AG04449 (cell line): ENCODE results near the gene SLC6A6.

ENCODE experiments used
- CTCF ChIA-PET: fragments of 350-600 bp; formaldehyde crosslinking; extraction: SDS; loops from one replicate; lab custom pipeline; 2021; ENCODE audit warnings: antibody characterized with exemption; lab: Yijun Ruan, JAX
- POLR2A ChIA-PET: fragments of 400-600, 350-600 bp; formaldehyde crosslinking; extraction: SDS; loops from one replicate; lab custom pipeline; 2020; ENCODE audit warnings: antibody characterized with exemption, inconsistent platforms; lab: Yijun Ruan, JAX
- DNase-seq: peaks from one replicate; pipeline ENCODE4 v3.0.0-alpha.2; 2010; ENCODE audit warnings: low read depth, low spot score
- H3K4me3 ChIP-seq: 2 replicates; pipeline ENCODE4 v1.5.1; 2011; ENCODE audit warnings: low read depth, mild to moderate bottlenecking, control low read depth, low read length
- TF ChIP-seq, protein P1 (sequence below): IDR thresholded peaks from one replicate; pipeline ENCODE4 v1.5.1; 2011; ENCODE audit warnings: mild to moderate bottlenecking, moderate library complexity, low read length, control low read depth, inconsistent platforms; ENCODE audit not compliant: insufficient read depth; ENCODE audit errors: missing control alignments

Gene SLC6A6

DNA sequence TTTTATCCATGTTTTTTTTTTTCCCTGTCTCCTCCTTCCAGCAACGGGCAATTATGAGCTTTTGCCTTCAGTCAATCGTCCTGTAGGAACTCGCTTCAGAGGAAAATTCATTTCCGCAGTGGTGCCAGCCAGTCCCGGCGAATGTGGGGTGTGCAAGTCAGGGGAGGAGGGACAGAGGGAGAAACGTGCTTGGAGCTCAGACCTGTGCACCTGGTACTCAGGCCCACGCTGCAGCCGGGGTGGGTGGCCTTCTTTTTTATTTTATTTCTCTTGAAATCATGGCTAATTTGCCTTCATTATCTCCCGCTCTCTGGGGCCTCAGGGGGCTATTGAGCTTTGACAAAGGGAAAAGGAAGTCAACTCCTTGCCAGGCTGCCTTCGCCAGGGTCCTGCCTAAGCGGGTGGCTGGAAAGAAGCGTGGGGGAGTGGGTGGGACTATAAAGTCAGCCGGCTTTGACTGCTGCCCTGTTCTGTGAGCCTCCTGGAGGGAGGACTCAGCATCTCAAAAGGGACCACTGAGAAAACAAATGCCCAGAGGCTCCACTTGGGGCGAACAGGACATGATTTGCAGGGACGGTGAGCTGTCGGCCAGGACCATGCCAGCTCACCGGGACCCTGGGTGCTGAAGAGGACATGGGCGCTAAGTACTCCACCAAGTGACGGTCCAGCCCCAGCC lies 132.2 kb downstream of the SLC6A6 start:
- TF ChIP-seq, protein P1, sequence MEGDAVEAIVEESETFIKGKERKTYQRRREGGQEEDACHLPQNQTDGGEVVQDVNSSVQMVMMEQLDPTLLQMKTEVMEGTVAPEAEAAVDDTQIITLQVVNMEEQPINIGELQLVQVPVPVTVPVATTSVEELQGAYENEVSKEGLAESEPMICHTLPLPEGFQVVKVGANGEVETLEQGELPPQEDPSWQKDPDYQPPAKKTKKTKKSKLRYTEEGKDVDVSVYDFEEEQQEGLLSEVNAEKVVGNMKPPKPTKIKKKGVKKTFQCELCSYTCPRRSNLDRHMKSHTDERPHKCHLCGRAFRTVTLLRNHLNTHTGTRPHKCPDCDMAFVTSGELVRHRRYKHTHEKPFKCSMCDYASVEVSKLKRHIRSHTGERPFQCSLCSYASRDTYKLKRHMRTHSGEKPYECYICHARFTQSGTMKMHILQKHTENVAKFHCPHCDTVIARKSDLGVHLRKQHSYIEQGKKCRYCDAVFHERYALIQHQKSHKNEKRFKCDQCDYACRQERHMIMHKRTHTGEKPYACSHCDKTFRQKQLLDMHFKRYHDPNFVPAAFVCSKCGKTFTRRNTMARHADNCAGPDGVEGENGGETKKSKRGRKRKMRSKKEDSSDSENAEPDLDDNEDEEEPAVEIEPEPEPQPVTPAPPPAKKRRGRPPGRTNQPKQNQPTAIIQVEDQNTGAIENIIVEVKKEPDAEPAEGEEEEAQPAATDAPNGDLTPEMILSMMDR: no peak
- no peak overlapping the region for H3K4me3 ChIP-seq
- CTCF ChIA-PET: interaction anchor here (0.9 to 2.1 kb wide), 7 partner anchors 11 to 331 kb away, joined by 3 to 9 read pairs (median 4); no protein-coding TSS in a partner anchor
- no peak for DNase-seq
- POLR2A ChIA-PET: interaction anchor here (0.6 kb wide), 1 partner anchor 356 kb away, joined by 4 read pairs; no protein-coding TSS in a partner anchor

DNA sequence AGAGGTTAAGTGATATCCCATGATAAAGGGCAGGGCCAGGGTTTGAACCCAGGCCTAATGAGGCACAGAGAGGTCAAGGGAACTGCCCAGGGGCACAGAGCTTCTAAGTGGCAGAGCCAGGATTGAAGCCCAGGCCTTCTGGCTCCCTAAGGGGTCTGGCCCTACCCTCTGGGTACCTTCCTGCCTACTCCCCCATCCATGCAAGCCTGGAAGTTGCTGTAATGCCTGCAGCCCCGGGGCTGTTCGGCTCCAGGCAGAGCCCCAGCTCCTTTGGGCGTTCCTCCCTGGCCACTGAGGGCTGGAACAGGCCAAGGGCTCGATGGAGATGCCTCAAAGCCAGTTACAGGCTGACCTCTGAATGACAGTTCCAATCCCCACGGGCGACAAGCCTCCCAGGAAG lies 133.2 kb downstream of the SLC6A6 start:
- H3K4me3 ChIP-seq: no peak overlapping the region
- TF ChIP-seq, protein P1: no peak
- POLR2A ChIA-PET: no interaction called here
- DNase-seq: no peak
- CTCF ChIA-PET: interaction anchor here (1.1 to 2.5 kb wide), 5 partner anchors 10 to 332 kb away, joined by 3 to 9 read pairs (median 4); no protein-coding TSS in a partner anchor

DNA sequence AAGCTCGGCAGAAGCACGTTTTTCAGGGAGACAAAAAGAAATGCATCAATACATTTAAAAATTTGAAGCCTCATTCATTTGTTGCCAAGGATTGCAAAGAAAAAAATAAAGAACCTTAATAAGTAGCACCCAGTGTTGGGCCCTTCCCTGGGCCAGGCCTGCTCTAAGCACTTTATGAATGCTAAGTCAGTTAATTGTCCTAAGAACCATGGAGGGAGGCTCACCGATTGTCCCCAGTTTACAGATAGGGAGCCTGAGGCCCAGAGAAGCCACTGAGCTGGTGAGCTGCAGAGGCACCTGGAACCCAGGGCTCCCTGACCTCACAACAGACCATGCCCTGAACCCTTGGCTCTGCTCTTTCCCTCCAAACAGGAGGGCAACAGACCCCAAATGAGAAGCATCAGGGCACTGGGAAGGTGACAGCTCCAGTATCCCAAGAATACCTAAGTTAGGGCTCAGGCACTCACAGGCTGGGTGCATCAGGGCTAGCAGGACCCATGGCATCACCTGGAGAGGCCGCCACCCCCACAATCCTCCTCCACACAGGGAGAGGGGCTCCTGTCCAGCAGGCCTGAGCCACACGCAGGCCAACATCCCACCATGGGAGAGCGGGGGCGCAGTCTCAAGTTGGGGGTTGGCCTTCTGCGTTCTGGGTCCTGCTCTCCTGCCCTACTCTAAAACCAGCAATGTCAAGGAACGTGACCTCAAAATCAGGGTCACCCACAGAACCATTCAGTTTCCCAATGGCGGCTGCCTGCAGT lies 133.8 kb downstream of the SLC6A6 start:
- TF ChIP-seq, protein P1: no peak
- H3K4me3 ChIP-seq: no peak overlapping the region
- DNase-seq: no peak
- CTCF ChIA-PET: interaction anchor here (1.1 to 2.5 kb wide), 4 partner anchors 12 to 332 kb away, joined by 3 to 9 read pairs (median 5); no protein-coding TSS in a partner anchor
- POLR2A ChIA-PET: no interaction called here

- POLR2A ChIA-PET: no interaction called here
- DNase-seq: no peak
- no peak overlapping the region for H3K4me3 ChIP-seq
- TF ChIP-seq, protein P1: no peak
- CTCF ChIA-PET: interaction anchor here (1.1 to 2.5 kb wide), 5 partner anchors 10 to 333 kb away, joined by 3 to 11 read pairs (median 6); no protein-coding TSS in a partner anchor
These were observed 134.6 kb downstream of the SLC6A6 start for GRCh38 chr3:14536837-14537589.

DNA sequence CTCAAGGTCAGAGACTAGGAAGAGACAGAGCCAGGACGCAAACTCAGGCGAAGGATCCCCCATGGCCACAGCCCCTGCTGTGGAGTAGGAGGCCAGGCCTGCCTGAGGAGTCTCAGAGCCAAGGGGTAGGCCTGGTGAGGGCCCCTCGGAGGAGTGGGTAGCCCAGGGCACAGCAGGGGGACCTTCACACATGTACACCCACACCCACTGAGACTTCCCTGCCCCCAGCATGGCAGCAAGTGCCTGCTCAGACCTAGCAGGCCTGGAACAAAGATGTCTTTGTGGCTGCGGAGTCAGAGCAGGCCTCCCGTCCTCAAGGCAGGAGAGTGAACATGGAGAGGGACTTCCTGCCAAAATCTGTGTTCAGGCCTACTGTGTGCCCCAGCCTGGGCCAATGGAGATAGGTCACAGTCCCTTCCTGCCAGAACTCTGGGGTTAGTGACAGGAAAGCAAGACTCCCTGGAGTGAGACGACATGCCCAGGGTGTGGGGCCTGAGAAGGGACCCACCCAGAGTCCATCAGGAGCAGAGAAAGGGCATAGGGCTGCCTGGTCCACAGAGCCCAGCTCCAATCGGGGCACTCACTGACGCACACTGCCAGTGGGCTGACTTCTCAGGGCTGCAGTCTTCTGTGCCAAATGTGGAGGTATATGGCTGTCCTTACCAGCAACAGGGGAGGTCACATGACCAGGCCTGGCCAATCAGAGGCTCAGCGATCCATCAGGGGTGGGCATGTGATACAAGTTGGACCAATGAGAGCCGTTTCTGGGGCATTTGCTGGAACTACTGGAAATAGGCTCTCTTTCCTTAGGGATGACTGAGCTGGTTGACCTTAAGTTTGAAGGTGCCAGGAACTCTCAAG lies 135.4 kb downstream of the SLC6A6 start:
- ChIA-PET CTCF (interaction anchor here (0.8 to 3.4 kb wide), 6 partner anchors 11 to 334 kb away, joined by 3 to 31 read pairs (median 10); no protein-coding TSS in a partner anchor), POLR2A (no interaction called here)
- TF ChIP-seq, protein P1: no peak
- DNase-seq: no peak
- no peak overlapping the region for H3K4me3 ChIP-seq
